HG03066 (cell line): ENCODE measurements around the gene RAN.
"Not testable (repeated sequence)": the region's sequence is repeated elsewhere in the genome, so short reads cannot be mapped to it uniquely, and the experiment has no call there.

ENCODE experiments used
- ATAC-seq: cut with Tn5 transposase; IDR thresholded peaks from one replicate; pipeline ENCODE4 v1.9.1; 2021; ENCODE audit warnings: low read depth; ENCODE audit not compliant: unreplicated experiment

Gene RAN

GRCh38 chr12:130871286-130872178 is at the start of gene RAN:
Gene RAN, plus strand, starts transcription at chr12:130872066. Its CDS starts 528 bp downstream, at chr12:130872594.
- ATAC-seq, result peak; percentile 69

GRCh38 chr12:130825771-130826150 is 46.1 kb upstream of the RAN start:
- no peak for ATAC-seq

GRCh38 chr12:130826151-130826801 is 45.6 kb upstream of the RAN start:
- ATAC-seq, result no peak

- peak; percentile 55 for ATAC-seq
Measured at GRCh38 chr12:130827432-130827831, 44.4 kb upstream of the RAN start.

- no peak for ATAC-seq
Measured at GRCh38 chr12:130828895-130829294, 43.0 kb upstream of the RAN start.

DNA sequence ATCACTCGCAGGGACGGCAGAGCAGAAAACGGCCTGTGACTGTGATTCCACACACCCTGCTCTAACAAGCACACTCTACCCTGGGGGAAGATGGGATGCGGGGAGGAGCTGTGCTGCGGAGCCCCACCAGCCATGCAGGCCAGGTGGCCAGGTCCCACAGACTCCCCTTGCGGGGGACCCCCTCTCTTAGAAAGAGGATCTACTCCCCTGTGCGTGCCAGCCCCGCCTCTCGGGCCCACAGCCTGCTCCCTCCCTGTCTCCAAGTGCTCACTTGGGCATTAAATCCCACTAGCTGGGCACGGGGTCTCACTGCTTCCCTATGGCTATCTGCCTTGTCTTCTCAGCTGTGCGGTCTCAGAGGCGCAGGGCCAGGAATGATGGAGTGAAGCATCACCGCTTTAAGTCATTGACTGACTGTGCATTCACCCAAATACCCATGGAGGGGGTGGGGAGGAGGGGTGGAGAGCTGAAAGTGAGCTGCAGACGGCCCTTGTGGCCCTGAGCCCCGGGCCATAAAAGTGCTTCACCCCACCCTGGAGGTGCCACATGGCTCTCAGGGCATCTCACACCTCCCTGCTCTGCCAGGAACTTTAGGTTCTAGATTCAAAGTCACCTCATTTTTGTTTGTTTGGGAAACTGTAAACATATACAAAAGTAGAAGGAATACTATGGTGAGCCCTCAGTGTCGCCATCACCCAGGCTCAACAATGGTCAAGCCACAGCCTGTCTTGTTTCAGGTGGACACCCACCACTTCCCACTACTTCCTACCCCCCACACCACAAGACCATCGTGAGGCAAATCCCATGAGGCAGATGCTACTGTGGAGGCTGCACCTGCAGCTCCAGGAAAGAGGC is 42.2 kb upstream of the RAN start:
- no peak for ATAC-seq

DNA sequence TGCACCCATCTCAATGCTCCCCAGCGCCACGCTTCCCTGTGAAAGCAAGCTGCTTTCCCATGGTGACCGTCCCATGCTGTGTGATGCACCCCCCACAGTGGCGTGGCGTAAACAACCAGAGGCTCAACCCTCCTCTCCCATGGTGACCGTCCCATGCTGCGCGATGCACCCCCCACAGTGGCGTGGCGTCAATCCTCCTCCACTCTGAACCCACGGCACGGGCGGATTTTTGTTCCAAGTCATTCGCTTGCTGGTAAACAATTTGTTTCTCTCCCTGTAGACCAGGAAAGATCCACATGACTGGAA is 41.7 kb upstream of the RAN start:
- ATAC-seq, result no peak

- no peak for ATAC-seq
Measured at GRCh38 chr12:130831246-130831645, 40.6 kb upstream of the RAN start.

DNA sequence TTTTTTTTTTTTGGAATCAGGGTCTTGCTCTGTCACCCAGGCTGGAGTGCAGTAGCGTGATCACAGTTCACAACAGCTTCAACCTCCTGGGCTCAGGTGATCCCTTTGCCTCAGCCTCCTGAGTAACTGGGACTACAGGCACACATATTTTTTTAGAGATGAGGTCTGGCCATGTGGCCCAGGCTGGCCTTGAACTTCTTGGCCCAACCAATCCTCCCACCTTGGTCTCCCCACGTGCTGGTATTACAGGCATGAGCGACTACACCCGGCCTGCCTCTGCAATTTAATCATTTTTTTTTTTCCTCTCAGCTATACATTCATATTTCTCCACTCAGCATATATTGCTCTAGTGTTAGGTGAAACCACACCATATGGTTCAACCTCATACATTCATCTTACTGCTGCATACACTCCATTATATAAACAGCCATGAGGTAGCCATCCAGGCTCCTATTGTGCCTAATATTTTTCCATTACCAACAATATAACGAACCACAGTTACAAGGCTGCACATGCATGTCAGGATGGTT is 39.9 kb upstream of the RAN start:
- ATAC-seq, result no peak

DNA sequence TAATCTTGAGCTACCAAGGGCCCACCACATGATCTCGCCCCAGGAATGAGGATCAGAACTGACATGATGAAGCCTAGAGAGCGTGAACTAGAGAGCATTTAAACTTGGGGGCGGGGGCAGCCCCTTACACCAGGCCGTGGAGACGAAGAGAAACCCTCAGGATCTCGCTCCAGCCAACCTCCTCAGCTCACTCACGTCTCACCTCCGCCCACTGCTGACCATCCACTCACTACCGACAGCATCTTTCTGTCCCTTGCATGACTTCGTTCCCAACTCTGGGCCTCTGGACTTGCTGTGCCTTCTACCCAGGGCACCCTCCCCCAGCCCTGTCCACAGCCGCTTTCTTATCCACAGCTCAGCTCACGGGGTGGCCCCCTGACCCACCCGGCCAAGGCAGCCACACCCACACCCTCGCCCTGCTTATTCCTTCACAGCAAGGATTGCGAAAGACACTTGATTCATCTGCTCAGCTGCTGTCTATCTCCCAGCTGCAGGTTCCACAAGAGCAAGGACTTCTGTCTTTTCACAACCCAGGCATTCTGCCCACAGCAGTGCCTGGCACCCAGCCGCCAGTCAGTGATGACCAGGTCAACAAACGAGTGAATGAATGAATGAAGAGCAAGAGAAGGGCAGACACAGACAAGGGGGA is 39.2 kb upstream of the RAN start:
- no peak for ATAC-seq

DNA sequence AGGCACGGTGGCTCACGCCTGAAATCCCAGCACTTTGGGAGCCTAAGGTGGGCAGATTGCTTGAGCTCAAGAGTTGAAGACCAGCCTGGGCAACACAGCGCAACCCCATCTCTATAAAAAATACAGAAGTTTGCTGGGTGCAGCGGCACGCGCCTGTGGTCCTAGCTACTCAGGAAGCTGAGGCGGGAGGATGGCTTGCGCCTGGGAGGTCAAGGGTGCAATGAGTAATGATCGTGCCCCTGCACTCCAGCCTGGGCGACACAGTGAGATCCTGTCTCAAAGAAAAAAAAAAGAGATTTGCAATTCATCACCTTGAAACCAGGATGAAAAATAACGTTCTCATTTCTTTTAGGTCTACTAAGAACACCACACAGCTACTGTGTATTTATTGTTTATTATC is 36.9 kb upstream of the RAN start:
- ATAC-seq, result no peak

DNA sequence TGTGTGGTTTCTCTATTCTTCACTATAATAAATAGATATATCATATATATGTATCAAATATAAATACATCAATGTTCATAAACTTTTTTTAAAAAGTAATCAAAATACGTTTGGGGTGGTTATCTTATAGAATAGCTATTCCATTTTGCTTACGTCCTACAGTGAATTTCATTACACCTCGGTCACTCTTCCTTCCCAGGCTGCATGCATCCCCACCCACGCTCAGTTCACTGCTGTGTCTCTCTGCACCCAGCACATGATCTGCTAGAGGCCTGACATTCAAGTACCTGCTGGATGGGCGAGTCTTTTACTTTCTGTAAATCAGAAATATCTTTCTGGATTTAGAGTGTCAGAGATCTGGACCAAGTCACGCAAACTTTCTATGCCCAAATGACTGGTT is 36.4 kb upstream of the RAN start:
- no peak for ATAC-seq

- peak; percentile 23 for ATAC-seq
Measured at GRCh38 chr12:130838284-130838950, 33.4 kb upstream of the RAN start.

- peak; percentile 78 for ATAC-seq
Measured at GRCh38 chr12:130838951-130839769, 32.7 kb upstream of the RAN start, which contains the start of gene STX2. Gene STX2, minus strand, starts transcription at chr12:130839250. Its CDS starts 151 bp downstream, at chr12:130839099.

DNA sequence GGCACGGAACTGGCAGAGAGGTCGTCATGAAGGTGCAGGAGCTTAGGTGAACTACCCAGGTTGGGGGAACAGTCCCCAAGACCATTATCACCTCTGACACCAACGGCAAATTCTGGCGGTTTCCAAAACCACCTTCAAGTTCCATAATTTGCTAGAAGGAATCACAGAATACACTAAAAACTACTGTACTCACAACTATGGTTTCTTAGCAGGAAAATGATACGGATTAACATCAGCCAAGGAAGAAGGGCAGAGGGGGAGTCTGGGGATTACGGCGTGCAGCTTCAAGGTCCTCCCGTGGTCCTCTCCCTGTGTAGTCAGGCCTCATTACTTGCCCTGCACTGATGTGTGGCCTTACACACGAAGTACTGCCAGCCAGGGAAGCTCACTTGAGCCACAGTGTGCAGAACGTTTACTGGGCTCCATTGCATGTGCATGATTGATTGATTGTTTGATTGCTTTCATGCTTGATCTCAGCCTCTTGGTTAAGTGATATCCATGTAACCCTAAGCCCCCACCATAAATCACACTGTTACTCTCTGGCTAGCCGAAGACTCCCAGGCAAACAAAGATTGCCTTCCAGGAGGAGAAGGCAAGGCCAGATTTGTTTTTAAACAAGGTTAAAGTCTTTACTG is 32.0 kb upstream of the RAN start:
- no peak for ATAC-seq

GRCh38 chr12:130846369-130846768 is 25.5 kb upstream of the RAN start:
- ATAC-seq, result no peak

DNA sequence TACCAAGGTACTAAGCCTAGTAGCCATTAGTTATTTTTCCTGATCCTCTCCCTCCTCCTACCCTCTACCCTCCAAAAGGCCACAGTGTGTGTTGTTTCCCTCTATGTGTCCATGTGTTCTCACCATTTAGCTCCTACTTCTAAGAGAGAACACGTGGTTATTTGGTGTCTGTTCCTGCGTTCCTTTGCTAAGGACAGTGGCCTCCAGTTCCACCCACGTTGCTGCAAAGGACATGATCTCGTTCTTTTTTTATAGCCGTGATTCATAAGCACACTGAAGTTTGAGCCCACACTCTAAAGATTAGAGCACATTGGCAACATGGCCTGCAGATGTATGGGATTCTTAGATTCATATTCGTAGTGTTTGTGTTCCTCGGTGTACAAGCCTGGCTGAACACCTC is 24.8 kb upstream of the RAN start:
- ATAC-seq, result no peak

- ATAC-seq, result not testable (repeated sequence)
Measured at GRCh38 chr12:130848105-130848504, 23.8 kb upstream of the RAN start.
